HG03139 (cell line): Measurements from ENCODE around the gene SLC24A2.
"Not testable (repeated sequence)": the region's sequence is repeated elsewhere in the genome, so short reads cannot be mapped to it uniquely, and the experiment has no call there.

Experiments
- ATAC-seq: cut with Tn5 transposase; IDR thresholded peaks from one replicate; pipeline ENCODE4 v1.9.1; 2021; ENCODE audit not compliant: unreplicated experiment

The SLC24A2 gene

DNA sequence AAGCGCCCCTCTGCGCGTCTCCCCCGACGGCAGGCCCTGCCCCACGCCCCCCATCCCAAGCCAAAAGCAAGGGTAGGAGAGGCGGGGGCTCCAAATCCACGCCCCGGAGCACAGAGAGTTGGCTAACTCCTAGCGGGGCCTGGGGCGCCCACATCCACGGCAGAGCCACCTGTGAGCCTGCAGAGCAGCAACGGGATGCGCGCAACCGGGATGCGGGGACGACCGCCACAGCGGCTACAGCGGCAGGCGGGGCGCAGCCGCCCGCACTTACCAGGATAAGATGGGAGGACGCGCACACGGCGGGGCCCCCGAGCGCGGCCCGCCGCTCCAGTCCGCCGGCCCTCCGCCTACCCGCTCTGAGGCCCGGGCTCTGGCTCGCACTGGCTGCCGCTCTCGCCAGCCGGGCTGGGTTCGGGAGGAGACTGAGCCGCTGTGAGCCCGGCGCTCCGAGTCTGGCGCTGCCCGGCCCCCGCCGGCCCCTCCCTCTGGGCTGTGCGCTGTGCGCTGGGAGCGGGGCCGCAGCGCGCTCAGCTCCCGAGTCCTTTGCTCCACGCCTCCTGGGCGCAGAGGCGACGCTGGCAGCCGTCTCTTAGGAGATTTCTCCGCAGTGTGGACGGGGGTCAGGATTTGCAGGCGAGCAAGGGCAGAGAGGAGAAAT is at the start of gene SLC24A2:
Gene SLC24A2, minus strand, starts transcription at position 424 of the 658 bp plus-strand sequence.
- ATAC-seq: no peak

DNA sequence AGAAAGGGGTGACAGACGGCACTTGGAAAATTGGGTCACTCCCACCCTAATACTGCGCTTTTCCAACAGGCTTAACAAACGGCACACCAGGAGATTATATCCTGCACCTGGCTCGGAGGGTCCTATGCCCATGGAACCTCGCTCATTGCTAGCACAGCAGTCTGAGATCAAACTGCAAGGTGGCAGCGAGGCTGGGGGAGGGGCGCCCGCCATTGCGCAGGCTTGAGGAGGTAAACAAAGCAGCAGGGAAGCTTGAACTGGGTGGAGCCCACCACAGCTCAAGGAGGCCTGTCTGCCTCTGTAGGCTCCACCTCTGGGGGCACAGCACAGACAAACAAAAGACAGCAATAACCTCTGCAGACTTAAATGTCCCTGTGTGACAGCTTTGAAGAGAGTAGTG is 44.5 kb upstream of the SLC24A2 start:
- ATAC-seq: not testable (repeated sequence)

DNA sequence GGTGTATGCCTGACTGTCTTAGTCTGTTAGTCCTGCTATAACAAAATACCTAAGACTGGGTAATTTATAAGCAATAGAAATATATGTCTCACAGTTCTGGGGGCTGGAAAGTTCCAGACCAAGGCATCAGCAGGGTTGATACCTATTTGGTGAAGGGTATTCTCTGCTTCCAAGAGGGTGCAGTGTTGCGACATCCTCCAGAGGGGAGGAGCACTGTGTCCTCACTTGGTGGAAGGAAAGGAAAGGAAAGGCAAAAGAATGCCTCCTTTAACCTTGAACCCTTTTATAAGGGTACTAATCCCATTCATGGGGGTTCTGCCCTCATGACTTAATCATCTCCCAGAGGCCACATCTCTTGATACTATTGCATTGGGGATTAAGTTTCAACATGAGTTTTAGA is 42.0 kb upstream of the SLC24A2 start:
- no peak for ATAC-seq

DNA sequence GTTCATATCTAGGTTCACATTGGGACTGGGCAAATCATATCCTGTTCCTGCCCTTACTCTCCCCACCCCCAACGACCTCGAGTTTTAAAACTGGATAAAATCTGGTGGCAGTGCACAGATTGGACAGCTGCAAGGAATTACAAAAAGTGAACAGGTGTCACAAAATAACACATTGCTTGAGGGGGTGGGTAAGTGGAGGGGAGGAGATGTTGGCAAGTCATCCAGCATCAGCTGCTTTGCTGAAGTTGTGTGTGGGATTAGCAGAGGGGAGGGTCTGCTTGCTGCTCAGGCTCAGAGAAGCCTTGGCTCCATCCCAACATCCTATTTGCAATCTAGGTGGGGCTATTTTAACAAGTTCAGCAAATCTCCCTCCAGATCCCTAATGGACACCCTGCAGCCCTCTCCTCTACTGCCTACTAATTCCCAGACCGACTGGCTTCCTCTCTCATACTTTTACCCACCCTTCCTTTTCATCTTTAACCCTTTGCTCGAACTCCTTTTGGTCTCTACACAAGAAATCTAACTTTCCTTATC is 39.8 kb upstream of the SLC24A2 start:
- no peak for ATAC-seq

DNA sequence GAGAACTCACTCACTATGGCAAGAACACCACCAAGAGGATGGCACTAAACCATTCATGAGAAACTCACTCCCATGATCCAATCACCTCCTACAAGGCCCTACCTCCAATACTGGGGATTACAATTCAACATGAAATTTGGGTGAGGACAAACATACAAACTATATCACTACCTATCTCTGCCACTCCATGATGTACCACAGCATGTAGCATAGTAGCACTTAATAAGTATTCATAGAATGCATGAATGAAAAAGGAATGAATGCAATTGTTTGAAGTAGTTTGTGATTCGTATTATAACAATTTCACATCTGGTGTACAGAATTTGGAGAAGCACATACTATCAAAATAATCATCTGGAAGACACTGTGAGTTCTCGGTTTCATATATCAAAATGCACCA is 27.9 kb upstream of the SLC24A2 start:
- no peak for ATAC-seq

DNA sequence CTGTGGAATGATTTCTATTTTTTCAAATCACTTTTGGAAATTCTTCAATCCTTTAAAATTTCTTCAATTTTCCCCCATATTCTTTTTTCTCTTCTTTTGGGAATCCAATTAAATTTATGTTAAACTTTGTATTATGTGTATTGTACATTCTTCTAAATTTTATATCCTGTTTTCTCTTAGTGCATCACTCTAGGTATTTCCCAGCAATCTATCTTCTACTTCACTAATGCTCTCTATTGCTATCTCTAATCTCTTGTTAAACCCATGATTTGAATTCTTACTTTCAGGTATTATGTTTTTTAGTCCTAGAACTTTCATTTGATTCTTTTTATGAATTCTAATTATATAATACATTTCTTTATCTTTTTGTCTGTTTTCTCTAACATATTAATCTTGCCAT is 23.4 kb upstream of the SLC24A2 start:
- ATAC-seq: no peak

DNA sequence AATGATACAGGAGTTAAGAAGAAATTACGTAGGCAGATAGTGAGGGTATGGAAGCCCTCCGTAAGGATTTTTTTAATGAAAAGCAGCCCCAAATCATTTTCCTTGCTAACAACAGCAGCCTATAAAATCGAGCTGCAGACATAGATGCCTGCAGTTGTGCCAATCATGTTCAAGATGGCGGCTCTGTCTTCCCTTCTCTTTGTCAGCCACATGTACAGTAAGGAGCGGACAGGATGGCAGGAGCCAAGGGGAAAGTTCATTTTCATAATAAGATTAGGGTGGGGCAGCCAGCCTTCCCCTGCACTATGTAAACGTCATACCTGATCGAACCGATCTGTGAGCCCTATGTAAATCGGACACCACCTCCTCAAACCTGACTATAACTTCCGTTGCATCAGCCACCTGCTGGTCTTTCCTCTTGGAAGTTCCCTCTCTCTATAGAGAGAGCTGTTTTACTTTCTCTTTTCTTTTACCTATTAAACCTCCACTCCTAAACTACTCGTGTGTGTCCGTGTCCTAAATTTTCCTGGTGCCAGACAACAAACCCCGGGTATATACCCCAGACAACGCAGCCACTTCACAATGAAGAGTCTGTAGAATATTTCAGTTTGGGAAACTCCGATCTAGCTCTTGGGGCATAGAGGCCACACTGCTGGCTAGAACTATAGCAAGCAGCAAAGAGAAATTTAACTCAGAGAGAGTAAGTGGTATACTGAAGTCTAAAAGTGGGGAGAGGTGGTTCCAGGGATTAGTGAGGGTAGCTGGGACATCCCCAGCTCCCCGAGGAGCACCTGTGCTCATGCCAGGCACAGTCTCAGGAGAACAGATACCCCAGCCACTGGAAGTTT is 20.8 kb upstream of the SLC24A2 start:
- no peak for ATAC-seq

DNA sequence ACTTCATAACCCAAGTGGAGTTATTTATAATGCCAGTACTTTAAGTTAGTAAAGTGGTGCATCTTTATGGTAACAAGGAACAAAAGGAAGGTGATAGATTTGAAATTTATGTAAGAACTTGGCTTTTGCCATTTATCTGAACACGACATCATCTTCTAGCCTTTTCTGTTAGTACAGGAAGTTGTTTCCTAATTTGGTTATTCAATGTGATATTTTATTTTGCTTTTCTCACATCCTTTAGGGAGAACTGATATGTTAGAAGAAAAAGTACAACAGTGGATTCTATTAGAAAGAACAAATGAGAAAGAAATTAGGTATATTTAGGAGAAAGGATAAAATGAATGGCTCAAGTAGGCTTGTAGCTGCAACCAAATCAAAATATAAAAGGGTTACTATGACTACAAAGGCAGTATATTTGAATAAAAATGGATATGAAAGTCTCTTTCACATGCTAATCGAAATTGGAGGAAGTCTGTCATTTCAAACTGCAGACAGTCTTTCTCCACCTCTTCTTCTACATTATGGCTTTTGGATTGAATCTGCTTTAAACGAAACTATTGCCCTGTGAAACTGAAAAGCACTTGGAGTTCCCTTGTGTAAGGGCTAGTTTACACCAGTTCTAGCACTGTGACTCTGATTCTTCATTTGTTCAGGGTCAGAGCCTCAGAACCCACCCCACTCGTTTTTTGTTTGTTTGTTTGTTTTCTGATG is 18.5 kb upstream of the SLC24A2 start:
- ATAC-seq: no peak

DNA sequence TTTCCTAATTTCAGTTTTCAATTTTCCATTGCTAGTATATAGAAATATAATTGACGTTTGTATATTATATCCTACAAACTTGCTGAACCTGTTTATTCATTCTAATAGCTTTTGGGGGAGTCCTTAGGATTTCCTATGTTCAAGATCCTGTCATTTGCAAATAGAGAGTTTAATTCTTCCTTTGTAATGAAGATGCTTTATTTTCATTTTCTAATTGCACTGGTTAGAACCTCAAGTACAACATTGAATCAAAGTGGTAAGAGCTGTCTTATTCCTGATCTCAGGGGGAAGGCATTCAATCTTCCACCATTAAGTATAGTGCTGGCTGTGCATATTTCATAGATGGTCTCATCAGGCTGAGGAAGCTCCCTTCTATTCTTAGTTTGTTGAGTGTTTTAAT is 15.6 kb upstream of the SLC24A2 start:
- no peak for ATAC-seq

DNA sequence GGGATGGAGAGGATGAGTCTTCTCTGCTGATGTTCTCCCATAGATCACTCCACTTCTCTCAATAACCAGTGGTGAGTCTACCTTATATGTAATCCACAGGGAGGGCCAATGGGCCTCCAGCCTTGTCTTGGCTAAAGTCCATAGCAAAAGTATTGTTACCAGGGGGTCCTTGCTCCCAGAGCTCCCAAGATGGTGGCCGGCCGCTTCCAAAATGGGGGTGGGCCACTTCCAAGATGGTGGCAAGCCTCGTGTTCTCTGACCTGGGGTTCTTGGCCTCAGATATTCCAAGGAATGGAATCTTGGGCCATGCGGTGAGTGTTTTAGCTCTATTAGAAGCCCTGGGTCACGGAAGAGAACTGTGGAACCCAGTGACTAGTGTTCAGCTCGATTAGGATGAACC is 12.0 kb upstream of the SLC24A2 start:
- ATAC-seq: no peak

DNA sequence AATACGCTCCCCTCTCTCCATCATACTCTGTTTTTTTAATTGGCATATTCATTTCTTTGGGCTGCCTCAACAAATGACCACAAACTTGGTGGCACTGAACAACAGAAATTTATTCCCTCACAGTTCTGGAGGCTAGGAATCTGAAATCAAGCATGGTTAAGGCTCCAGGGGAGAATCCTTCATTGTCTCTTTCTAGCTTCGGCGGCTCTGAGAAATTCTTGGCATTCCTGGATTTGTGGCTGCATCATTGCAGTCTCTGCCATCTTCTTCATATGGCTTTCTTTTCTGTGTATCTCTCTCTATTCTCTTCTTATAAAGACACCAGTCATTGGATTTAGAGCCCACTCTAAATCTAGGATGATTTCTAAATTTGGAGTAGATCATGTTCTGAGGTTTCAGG is 10.9 kb upstream of the SLC24A2 start:
- no peak for ATAC-seq

DNA sequence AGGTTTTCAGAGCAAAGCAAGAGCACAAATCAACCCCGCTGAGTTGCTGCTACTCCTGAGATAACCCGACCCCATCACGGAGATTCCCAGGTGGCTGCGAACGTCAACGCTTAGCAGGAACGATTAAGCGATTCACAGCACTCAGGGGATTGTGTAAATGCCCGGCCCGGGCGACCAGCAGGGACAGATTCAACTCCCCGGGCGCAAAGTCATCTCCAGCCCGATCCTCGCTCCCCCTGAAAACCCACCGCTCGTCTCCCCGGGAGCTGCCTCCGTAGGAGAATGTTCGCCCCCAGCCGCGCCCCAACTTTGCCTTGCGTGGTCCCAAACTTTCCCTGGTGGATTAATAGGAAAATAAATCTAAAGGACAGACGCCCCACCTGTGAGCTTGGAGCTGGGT is 685 bp downstream of the SLC24A2 start:
- ATAC-seq: no peak

DNA sequence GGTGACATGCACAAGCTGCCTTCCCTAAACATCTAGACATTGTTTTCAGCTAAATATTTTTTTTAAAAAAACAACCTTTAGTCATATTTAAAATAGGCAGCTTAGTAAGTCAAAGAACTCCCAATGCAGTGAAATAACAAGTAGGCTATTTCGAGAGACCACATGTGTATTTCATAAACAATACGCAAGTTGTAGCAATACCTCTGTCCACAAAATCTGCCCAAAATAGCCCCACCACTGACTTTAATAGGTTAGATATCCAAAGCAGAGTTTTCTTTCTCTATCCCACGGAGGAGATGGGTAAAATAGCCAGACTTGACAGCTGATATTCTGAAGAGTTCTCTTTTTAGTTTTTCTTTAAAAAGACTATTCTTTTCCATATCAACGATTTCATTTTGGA is 1.2 kb downstream of the SLC24A2 start:
- no peak for ATAC-seq

DNA sequence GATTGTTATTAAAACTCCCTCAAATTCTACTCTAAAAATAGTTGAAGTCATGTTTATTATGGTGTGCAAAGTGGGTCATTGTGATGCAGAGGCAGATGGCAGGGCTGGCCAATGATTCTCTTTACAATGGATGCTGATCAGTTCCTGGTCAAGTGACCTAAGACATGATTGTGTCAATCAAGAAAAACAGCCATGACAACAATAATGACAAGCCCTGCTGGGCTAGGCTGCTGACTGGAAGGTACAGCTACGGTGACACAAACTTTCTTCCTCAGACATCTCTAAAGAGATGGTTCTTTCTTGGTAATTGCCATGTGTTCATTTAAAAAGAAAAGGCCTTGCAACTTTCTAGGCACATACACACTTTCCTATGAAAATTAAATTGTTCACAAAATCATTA is 3.6 kb downstream of the SLC24A2 start:
- ATAC-seq: no peak

DNA sequence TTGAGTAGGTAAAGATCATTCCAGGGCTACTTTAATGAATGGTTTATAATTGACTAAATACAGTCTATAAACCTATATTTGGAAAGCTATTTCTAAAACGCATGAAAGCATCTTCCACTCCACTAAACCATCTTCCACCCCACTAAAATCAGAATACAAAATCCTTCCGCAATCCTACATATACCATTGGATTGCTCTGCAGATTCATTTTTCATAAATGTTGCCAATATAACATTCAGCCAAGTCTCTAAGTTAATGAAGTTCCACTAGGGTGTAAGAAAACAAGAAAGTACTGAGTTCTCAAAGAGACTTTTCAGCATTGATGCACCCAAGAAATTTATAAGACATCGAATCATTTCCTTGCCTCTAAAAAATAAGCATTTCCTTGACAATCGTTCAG is 4.7 kb downstream of the SLC24A2 start:
- ATAC-seq: no peak

DNA sequence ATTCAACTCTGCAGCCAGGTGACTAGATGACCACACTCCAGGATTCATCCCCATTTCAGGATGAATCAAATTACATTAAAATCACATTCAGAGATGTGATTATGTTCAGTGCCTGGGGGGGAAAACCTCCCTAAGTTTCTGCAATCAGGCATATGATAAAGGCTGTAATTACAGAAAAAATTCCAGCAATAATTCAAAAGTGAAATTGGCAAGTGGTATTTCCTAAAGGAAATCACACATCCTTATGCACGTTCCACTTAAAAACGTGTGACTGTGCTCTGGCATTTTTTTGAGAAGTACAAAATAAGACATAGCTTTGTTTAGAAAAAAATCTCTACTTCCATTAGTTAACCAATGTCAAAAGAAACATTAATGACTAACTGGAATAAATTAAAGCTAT is 5.3 kb downstream of the SLC24A2 start:
- ATAC-seq: no peak

DNA sequence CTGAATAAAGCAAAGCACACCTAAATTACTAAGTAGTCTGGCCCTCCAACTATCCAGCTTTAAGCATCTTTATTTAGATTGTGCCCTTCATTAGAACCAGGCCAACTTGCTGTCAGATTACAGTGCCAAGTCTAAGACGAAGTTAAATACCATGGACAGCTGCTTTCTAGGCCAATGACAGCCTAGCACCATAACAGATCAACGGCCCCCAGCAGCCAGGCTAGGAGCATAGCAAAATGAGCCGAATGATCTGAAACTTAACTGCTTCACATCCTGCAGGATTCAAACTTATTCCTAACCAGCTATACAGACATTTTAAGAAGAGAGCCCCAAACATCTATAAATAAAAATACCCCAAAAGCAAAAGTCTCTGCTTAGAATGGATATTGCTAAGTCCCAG is 6.8 kb downstream of the SLC24A2 start:
- ATAC-seq: no peak

DNA sequence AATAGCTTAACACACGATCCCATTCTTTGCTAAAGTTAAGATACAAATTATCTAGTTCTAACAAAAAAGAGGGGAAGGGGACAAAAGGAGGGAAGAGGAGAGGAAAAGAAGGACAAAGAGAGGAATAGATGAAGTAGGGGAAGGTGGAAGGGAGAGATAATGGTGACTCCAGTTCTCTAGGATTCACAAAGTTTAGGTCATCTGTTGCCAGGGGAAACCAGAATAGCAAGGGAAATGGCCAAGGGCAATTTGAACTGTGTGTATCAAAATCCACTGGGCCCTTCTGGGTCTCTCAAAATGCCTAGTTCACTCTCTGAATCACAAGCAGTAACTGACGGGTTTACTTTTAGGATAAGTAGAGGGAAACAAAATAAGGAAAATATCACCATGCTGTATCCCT is 7.6 kb downstream of the SLC24A2 start:
- no peak for ATAC-seq

DNA sequence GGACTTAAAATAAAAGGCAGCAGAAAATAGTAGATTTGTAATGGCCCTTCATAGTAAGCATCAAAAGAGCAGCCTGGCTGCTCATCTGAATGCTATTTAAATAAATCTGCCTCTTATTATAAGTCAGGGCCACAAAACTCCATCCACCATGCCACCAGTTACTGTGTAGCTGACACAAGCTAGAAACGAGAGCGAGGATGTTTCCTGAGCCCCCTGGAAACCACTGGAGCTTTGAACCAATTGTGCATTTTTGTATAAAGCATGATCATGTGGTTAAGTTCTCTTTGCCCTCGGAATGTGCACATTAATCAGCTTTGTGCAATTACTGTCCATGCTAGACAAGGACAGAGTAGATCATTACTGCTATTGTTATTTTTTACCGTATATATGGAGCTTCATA is 17.4 kb downstream of the SLC24A2 start:
- no peak for ATAC-seq

DNA sequence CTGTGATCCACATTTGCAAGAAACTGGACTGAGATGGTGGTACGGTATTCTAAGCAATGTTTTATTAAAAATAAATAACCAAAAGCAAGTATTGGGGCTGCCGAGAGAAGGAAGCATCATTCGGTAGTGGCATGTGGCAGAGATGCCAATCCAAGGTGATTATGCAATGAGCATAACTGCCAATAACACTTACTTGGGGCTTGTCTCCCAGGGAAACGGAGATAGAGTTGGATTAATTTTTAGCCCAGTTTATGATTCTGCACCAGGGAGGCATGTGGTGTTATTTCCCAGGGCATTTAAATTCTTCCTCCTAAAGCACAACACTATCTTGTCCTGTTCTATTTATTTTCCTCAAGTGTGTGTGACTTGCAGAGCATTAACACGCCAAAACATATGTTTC is 17.9 kb downstream of the SLC24A2 start:
- ATAC-seq: no peak

DNA sequence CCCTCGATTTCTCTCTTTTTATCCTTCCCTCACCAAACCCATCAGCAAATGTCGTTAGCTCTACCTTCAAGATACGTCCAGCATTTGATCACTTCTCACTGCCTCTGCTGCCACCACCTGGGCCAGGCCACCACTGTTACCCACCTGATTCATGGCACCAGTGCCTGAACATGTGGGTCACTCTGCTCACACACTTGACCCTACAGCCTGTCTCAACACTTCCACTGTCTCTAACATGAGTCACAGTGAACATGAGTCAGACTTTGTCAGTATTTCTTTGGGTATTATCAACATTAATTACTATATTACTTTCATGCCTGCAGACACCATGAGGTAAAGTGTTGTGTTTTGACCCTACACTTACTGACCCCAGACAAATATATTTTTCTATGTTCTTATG is 19.6 kb downstream of the SLC24A2 start:
- no peak for ATAC-seq

DNA sequence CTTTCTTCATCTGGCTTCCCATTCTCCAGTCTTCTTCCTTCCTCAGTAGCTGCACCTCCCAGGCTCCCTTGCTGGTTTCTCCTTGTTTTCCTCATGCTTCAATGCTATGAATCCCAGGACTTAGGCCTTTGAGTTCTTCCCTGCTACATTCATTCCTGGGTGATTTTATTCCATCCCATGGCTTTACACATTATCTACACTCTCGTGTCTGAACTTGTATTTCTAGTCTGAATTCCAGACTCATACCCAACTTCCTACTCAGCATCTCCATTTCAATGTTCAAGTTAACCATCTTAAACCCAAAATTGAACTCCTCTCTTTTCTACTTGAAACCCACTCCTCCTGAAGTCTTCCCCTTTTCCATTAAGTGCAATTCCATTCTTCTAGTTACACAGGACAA is 20.0 kb downstream of the SLC24A2 start:
- ATAC-seq: no peak
